Measurements from ENCODE around the gene MTM1.

MTM1 gene

GRCh38 chrX:150594584-150594983, 26.2 kb downstream of the MTM1 start:
- Histone ChIP-seq H3K4me2 (ENCODE audit: low read depth, low read length, poor library complexity, severe bottlenecking) (no peak overlapping the region), H2AFZ (ENCODE audit: low read depth, low read length, severe bottlenecking) (no peak overlapping the region), H3K4me3 (ENCODE audit: insufficient read depth, low read length, poor library complexity, severe bottlenecking) (no peak overlapping the region), H3K9me3 (ENCODE audit: insufficient read depth, low read length) (no peaks in the 10 kb centered on the region), H3K79me2 (ENCODE audit: insufficient read depth, low read length) (no peaks in the 10 kb centered on the region), H3K9ac (ENCODE audit: low read length) (no peak overlapping the region), H3K27me3 (ENCODE audit: low read length) (no peaks in the 10 kb centered on the region), H3K27ac (ENCODE audit: low read depth, low read length) (no peak overlapping the region), H3F3A (ENCODE audit: insufficient read depth) (no peaks in the 10 kb centered on the region), H3K9me2 (replicated peaks; ENCODE audit: insufficient read depth, low read length) (no peaks in the 10 kb centered on the region), H4K20me1 (ENCODE audit: low read depth, low read length) (no peaks in the 10 kb centered on the region), H3K36me3 (ENCODE audit: low read length) (no peaks in the 10 kb centered on the region)
- TF ChIP-seq CTCF (IDR thresholded peaks at IDR 0.05; ENCODE audit: insufficient read depth, low read length, poor library complexity, severe bottlenecking) (no peak), EZH2phosphoT487 (conservative IDR thresholded peaks at IDR 0.05; ENCODE audit: low read length) (no peak)

GRCh38 chrX:150599226-150599625, 30.8 kb downstream of the MTM1 start:
- no peaks in the 10 kb centered on the region for H3K9me2 ChIP-seq (replicated peaks; ENCODE audit: insufficient read depth, low read length)
- no peaks in the 10 kb centered on the region for H4K20me1 ChIP-seq (ENCODE audit: low read depth, low read length)
- no peaks in the 10 kb centered on the region for H3K9me3 ChIP-seq (ENCODE audit: insufficient read depth, low read length)
- no peak for TF ChIP-seq EZH2phosphoT487 (conservative IDR thresholded peaks at IDR 0.05; ENCODE audit: low read length)
- no peak for TF ChIP-seq CTCF (IDR thresholded peaks at IDR 0.05; ENCODE audit: insufficient read depth, low read length, poor library complexity, severe bottlenecking)
- no peak overlapping the region for H3K4me2 ChIP-seq (ENCODE audit: low read depth, low read length, poor library complexity, severe bottlenecking)
- no peaks in the 10 kb centered on the region for H3F3A ChIP-seq (ENCODE audit: insufficient read depth)
- H3K36me3 ChIP-seq (ENCODE audit: low read length), result no peaks in the 10 kb centered on the region
- H3K27me3 ChIP-seq (ENCODE audit: low read length), result no peaks in the 10 kb centered on the region
- H3K4me3 ChIP-seq (ENCODE audit: insufficient read depth, low read length, poor library complexity, severe bottlenecking), result no peak overlapping the region
- H3K79me2 ChIP-seq (ENCODE audit: insufficient read depth, low read length), result no peaks in the 10 kb centered on the region
- H3K27ac ChIP-seq (ENCODE audit: low read depth, low read length), result no peak overlapping the region
- no peak overlapping the region for H2AFZ ChIP-seq (ENCODE audit: low read depth, low read length, severe bottlenecking)
- H3K9ac ChIP-seq (ENCODE audit: low read length), result no peak overlapping the region

GRCh38 chrX:150602296-150602695, 33.9 kb downstream of the MTM1 start:
- Histone ChIP-seq H3F3A (ENCODE audit: insufficient read depth) (no peaks in the 10 kb centered on the region), H3K9me3 (ENCODE audit: insufficient read depth, low read length) (no peaks in the 10 kb centered on the region), H3K79me2 (ENCODE audit: insufficient read depth, low read length) (no peaks in the 10 kb centered on the region), H4K20me1 (ENCODE audit: low read depth, low read length) (no peaks in the 10 kb centered on the region), H3K9ac (ENCODE audit: low read length) (no peak overlapping the region), H2AFZ (ENCODE audit: low read depth, low read length, severe bottlenecking) (no peak overlapping the region), H3K4me2 (ENCODE audit: low read depth, low read length, poor library complexity, severe bottlenecking) (no peak overlapping the region), H3K27me3 (ENCODE audit: low read length) (no peaks in the 10 kb centered on the region), H3K27ac (ENCODE audit: low read depth, low read length) (no peak overlapping the region), H3K9me2 (replicated peaks; ENCODE audit: insufficient read depth, low read length) (no peaks in the 10 kb centered on the region), H3K36me3 (ENCODE audit: low read length) (no peaks in the 10 kb centered on the region), H3K4me3 (ENCODE audit: insufficient read depth, low read length, poor library complexity, severe bottlenecking) (no peak overlapping the region)
- TF ChIP-seq EZH2phosphoT487 (conservative IDR thresholded peaks at IDR 0.05; ENCODE audit: low read length), result no peak
- TF ChIP-seq CTCF (IDR thresholded peaks at IDR 0.05; ENCODE audit: insufficient read depth, low read length, poor library complexity, severe bottlenecking), result no peak

Data from SU-DHL-6 (cell line).